Epidermal melanocyte (primary cell): Measurements from ENCODE around the gene LY86.
"Not testable (repeated sequence)": the region's sequence is repeated elsewhere in the genome, so short reads cannot be mapped to it uniquely, and the experiment has no call there.

Experiments used
- DNase-seq: peaks from one replicate; pipeline ENCODE4 v3.0.0; 2011; ENCODE audit warnings: low spot score; ENCODE audit not compliant: insufficient read length

LY86 gene

DNA sequence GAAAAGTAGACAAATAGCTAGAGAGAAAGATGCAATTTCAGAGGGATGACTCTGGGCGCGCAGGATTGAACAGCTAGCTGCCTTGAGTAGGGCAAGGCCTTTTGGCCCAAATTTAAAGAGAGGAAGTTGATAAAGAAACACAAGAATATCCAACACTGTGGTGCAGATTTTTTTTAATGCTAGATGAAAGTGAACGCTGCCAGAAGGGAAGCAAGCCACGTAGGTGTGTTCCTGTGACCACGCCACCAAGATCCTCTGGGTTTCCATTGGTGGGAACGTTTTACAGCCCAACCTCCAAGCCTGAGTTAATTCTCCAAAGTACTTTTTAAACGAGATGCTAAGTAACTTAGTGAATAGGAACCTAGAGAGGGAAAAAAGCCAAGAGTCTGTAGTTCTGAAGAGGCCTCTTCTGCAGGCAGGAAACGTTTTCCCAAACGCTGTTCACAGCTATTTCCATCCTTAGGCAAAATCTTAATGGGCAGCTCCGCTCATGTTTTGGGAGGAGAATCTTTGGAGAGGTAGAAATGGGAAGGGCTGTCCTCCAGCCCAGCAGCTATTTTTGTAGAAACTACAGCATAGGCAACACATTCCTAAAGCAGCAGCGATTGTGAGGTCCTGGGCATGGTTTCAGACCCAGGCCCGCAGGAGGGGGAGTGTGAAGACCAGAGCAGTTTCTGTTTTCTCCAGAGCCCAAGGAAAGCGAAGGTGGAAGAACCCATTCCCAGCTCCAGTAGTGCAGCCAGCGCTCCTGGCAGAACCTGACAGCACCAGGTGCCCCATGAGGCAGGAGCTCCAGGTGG is 8.2 kb downstream of the LY86 start:
- DNase-seq = no peak

DNA sequence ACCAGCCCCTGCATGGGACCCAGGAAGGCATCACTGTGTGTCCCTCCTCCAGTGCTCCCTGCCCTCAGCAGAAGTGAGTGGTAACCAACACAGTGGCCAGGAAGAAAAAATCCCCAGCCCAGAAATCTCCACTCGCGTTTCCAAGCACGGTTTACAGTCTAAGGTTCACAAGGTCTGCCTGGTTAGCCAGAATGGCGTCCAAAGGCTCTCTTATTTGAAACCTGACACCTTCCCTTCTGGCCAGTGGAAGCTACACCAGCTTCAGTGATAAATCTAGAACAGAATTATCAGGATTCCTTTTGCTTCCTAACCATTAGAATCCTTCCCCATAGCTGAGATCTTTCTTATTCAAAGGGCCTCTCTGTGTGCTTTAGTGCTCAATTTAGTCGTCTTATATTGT is 9.2 kb downstream of the LY86 start:
- no peak for DNase-seq

DNA sequence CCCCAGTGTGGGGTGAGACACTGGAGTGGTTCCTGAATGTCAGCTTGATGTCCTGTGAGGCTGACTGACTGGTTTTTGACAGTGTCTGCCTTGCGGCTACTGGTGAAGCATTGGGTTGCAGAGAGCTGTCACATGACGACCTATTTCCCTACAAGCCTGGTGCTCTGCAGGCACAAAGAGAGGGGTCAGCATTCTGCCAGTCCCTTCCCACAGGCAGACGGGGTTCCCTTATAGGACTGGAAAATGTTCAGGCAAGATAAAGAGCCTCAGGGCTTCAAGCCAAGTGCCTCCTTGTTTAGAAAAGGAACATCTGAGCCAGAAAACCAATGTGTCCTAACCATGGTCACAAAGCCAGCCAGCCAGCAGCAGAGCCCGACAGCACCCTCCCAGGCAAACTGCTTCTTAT is 11.0 kb downstream of the LY86 start:
- DNase-seq = no peak

DNA sequence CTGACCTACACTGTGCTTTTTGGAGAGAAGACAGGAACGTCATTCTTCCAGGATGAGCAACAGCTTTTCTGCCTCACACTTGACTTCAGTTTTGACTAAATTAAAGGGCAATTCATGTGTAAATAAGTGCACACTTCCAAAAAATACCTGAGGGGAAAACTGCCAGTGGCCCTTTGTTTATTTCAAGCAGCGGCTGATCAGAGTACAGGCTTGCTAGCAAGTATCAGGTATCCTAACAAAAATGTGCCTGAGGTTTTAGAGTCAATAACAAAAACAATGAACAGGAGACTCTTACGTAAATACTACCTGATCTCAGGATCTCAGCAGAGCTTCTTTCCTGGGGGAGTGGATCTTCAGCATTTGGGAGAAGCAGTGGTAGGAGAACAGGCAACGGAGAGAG is 12.4 kb downstream of the LY86 start:
- no peak for DNase-seq

DNA sequence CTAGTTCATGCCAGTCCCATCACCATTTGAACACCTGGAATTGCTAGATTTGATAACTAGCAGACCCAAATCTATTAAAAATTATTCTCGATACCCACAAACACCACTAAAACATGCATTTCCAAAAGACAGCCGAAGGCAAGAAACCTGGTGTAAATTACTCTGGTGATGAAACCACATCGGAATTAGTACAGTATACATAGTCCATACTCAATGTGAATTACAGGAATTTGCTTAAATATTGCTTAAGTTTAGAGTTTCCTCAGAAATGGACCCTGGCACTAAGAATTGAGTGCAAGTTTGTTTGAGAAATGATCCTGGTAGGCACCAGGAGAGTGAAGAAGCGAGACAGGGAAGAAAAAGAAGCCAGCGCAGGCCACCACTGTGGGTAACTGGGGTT is 13.7 kb downstream of the LY86 start:
- DNase-seq = no peak

DNA sequence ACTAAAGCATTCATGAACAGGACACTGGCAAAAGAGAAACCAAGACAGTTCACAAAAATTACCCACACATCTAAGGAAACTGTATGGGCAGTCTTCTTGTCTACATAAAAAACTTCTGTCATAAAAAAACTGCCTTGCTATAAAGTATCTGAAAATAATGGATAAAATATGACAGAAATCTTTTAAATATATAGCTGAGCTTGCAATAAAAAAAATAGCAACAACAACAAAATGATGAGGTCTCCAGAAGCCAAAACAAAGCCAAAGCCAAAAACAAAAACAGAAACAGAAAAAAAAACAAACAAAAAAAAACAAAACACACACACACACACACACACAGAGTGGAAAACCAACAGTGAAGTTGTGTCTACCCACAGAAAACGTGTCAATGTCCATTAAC is 14.8 kb downstream of the LY86 start:
- no peak for DNase-seq

DNA sequence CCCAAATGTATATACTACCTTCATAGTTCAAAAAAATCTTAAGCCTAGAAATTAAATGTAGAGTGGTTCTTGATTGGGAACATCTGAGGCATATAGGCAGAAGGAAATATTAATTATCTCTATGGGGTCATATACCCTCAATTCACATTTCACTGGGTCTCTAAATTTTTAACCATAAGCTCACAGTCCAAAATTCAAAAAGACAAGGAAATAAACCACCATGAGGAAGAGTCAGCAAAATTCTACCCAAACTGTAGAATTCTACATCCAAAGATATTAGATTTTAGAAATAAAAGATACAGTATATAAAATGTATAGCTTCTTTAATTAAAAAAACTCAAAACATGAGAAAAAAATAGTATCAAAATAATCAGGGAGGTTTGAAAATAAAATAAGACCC is 15.5 kb downstream of the LY86 start:
- DNase-seq = no peak

DNA sequence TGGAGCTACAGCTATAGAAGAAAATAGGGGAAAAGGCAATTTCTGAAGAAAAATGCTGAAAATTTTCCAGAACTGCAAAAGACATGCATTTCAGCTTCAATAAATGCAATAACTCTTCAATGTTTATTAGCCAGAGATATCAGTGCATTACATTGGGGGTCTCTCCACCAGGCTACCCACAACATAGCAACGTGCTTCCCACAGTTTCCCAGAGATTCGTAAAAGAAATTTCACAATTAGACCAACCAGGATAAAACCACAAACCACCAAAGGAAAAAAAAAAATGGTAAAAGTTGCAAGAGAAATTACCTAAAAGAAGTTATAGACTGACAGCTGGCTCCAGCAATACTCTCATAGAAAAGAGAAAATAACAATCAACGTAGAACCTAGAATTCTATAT is 16.0 kb downstream of the LY86 start:
- no peak for DNase-seq

DNA sequence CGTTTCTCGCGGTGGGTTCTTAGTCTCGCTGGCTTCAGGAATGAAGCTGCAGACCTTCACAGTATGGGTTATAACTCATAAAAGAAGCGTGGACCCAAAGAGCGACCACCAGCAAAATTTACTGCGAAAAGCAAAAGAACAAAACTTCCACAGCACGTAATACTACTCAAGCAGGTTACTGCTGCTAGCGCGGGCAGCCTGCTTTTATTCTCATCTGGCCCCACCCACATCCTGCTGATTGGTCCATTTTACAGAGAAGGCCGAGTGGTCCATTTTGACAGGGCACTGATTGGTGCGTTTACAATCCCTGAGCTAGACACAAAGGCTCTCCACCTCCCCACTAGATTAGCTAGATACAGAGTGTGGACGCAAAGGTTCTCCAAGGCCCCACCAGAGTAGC is 17.4 kb downstream of the LY86 start:
- no peak for DNase-seq

DNA sequence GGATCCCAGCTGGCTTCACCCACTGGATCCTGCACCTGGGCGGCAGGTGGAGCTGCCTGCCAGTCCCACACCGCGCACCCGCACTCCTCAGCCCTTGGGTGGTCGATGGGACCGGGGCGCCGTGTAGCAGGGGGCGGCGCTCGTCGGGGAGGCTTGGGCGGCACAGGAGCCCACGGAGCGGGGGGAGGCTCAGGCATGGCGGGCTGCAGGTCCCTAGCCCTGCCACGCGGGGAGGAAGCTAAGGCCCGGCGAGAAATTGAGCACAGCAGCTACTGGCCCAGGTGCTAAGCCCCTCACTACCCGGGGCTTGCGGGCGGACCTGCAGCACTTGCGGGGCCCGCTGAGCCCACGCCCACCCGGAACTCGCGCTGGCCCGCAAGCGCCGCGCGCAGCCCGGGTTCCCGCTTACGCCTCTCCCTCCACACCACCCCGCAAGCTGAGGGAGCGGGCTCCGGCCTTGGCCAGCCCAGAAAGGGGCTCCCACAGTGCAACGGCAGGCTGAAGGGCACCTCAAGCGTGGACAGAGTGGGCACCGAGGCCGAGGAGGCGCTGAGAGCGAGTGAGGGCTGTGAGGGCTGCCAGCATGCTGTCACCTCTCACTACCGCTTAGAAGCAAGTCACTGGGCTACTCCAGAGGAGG is 18.0 kb downstream of the LY86 start:
- DNase-seq = not testable (repeated sequence)

DNA sequence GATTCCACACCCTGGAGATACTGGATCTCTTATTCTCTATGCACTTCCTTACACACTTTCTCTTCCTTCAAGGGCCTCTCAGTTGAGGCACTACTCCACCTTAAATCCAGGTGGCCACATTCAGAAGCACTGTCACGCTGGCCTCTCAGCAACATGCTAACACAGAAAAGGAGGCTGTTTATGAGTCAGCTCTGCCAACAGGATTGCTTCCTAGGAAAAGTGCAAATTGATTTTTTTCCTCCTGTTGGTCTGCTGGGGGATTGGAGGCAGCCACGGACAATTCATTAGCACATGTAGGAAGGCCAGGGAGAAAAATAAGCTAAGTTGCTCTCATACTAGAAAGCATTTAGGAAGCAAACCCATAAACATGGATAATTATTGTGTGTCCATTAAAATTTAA is 20.9 kb downstream of the LY86 start:
- DNase-seq = no peak

DNA sequence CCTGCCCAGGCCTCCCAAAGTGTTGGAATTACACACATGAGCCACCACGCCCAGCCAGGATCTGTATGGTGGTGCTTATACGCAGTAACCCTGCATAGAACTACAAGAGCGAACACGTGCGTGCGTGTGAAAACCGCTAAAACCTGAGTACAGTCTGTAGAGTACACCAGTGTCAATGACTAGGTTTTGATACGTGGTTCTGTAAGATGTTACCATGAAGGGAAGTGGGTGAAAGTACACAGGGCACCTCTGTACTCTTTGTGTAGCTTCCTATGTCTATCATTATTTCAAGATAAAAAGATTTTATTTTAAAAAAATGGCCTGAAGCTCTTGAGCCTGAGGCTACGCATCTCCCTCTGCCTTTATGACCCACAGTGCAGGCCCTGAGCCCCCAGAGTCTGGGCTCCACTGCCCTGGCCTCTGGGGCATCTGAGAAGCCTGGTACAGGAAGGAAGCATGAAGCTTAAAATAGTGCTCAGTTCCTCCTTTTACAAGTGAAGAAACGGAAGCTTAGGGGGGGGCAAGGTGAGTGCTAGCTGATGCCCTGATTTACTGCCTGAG is 21.6 kb downstream of the LY86 start:
- no peak for DNase-seq

DNA sequence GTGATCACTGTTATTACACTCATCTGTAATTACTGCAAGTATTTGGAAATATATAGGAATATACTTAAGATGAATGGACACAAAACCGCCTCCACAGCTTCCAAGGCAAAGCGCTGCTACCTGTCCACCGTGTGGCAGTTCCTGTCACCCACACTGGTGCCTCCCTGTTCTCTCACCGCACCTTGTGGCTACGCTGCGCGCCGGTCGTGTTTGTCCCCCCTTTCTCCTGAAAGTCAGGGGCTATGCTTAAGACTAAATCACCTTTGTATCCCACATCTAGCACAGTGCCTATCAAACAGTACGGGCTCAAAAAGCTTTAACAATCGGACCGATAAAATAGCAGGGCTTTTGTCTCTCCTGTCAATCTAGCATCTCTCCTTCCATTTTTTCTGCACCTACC is 23.0 kb downstream of the LY86 start:
- DNase-seq = no peak

DNA sequence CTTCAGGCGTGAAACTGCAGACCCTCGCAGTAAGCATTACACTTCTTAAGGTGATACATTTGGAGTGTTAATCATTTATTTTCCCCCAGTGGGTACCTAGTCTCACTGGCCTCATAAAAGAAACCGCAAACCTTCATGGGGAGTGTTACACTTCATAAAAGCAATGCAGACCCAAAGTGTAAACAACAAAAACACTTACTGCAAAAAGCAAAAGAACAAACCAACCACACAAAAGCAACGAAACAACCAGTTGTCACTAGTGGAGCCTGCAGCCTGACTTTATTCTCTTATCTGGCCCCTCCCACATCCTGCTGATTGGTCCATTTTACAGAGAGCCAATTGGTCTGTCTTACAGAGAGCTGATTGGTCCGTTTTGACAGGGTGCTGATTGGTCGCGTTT is 23.8 kb downstream of the LY86 start:
- no peak for DNase-seq

DNA sequence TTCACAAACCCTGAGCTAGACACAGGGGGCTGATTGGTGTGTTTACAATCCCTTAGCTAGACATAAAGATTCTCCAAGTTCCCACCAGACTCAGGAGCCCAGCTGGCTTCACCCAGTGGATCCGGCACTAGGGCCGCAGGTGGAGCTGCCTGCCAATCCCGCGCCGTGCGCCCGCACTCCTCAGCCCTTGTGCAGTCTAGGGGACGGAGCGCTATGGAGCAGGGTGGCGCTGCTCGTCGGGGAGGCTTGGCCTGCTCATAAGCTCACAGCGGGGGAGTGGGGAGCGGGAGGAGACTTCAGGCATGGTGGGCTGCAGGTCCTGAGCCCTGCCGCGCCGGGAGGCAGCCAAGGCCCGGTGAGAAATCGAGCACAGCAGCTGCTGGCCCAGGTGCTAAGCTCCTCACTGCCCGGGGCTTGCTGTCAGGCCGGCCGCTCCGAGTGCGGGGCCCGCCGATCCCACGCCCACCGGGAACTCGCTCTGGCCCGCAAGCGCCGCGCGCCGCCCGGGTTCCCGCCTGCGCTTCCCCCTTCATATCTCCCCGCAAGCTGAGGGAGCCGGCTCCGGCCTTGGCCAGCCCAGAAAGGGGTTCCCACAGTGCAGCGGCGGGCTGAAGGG is 24.7 kb downstream of the LY86 start:
- not testable (repeated sequence) for DNase-seq

DNA sequence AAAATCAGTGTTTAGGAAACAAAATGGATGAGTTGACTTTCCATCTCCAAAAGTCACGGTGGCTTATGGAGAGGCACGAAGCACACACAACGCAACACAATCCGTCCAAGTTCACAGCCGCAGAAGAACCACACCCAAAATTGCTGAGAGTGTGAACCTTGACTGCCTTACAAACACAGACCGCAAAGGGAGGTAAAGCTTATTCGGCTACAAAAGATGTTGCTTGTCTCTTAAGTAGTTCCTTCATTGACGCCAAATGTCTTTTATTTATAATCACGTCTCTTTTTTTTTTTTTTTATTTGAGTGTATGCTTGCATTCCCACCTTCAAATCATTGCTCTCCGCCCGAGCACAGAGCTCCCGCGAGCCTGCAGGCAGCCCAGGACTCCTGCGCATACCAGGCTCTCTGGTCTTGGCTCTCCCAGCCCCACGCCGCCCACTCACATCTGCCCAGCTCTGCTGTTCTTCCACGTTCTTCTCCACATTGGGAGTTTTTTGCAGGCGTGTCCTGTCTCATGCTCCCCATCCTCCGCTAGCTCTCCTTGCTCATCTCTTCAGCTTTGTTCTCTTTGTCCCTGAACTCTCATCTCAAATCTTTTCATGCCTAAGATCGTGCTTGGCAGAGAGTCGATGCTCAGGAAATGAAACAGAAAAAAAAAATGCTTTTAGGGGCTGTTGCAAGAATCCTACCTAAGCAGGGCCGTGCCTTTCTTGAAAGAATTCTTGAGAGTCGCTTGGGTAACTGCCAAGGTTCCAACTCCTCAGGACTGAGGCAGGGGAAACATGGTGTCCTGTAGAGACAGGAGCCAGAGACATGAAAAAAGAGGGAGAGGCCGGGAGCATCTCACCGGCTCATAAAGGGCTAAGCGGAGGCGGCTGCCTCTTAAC is 25.8 kb downstream of the LY86 start:
- no peak for DNase-seq

DNA sequence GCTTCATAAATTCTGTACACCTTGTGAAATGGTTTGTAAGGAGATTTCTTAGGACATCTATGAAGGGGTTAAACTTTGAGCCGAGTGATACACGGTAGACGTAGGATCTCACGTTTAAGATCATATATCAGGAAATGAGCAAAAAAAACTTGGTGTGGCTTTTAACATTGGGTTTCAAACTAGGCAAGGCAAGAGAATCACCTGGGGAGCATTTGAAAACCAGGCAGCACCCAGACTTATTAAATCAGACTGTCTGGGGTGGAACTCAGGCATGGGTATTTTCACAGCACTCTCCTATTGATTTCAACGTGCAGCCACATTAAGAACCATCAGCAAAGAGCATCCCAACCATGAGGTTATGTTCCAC is 26.4 kb downstream of the LY86 start:
- DNase-seq = no peak

DNA sequence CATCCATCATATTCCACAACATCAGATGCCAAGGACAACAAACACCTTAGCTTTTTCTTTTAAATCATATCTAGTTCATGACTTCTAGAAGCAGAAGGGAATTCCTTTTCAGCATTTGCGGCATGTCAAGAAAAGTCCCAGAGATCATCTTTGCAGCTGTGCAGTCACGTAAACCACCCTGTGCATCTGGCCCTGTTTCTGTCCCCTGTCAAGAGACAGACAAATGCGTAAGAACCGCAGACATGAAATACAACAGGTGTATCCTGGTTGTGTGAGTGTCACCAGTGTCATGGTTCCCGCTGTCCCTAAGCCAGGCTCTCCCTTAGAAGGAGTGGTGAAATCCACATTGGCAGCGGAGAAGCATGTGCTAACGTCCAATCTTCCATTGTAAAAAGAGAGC is 28.1 kb downstream of the LY86 start:
- no peak for DNase-seq

DNA sequence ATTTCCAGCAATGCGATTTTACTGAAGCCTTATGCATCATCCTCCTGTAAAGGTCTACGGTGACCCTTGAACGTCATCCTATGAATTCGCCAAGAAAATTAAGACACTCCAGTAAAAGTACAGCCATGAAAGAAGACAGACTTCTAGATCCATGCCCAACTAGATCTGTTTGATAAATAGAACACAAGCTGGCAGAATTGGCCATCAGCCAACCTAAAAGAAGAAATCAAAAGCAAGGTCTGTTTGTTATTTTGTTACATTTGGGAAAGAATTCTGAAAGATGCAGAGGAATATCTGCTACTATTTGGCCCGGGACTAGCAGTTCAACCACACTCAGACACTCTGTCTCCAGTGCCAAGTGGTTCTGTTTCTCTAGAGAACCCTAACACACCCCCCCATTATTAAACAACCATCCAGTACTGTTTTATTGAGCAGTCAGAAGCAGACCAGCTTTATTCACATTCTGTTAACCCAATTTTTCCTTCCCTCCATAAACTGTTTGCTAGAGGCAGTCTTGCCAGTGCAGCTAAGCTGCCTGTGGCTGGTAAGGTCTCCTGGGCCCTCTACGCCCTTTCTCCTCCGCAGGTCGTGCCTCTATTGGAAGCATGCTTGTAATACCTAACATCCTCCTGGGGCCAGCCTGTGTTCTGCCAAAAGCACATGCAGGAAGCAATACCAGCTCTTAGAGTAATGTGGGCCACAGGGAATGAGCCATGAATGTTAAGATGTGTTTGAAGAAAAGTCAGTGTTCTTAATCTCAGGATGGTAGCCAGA is 30.7 kb downstream of the LY86 start:
- no peak for DNase-seq

DNA sequence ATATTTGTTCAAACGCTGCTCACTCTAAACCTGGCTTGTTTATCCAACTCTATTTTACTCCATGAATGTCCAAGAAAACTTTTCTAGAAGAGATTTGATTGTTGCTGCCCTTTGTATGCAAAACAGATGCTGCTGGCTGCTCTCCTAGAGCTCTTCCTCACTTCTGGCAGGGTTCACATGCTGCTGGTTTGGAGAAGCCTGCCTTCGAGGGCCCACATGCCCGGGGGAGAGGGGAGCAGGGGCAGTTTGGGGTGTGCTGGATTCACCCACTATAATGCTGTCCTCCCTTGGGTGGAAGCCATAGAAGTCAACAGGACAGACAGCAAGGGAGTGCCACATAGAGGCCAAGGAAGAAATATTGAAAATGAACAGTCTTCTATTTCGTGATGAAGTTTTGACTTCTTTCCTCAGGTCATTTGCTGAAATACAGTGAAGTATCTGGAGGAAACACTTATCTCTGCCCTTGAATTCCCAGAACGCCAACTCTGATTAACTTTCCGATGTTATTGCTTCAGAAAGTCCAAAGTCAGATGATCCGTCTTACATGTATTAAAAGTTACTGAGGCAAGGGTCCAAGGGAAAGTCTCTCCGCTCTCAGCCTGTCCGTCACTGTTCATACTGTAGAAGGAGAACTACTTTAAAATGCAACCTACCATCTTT is 32.4 kb downstream of the LY86 start:
- DNase-seq = no peak
